ENCODE data around the gene KCNK5.

Gene KCNK5

DNA sequence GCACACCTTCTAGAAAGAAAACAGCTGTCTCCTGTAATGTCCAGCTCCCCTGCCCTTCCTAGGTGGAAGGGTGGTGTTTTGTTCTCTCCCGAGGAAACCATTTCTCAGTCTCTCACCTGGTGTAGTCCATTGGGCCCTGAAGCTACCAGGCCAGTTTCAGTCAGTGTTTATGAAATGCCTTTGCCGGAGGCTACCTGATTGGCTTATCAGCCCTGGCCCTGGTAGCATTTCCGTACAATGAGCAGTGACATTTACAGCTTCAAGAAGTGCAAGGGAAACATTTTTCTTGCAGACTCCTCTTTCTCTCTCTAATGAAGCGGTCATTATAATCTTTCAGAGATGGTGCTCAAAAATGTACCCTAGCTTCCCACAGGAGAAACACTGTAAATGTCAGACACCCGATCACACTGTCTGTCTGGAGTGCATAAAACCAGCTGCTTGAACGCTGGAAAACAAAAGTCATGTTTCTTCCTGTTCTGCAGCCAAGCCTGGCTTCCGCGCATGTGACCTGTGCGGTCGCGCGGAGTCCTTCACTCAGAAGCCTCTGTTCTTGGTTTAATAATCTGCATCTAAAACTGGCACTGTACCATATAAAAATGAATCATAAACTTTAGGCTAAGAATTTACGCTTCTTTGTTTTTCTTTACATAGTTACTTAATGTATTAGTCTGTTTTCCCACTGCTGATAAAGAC is 85.9 kb downstream of the KCNK5 start:
- no peak for TF ChIP-seq MYC (IDR thresholded peaks at IDR 0.05; ENCODE audit: low read depth, low read length)
- TF ChIP-seq, protein P1, sequence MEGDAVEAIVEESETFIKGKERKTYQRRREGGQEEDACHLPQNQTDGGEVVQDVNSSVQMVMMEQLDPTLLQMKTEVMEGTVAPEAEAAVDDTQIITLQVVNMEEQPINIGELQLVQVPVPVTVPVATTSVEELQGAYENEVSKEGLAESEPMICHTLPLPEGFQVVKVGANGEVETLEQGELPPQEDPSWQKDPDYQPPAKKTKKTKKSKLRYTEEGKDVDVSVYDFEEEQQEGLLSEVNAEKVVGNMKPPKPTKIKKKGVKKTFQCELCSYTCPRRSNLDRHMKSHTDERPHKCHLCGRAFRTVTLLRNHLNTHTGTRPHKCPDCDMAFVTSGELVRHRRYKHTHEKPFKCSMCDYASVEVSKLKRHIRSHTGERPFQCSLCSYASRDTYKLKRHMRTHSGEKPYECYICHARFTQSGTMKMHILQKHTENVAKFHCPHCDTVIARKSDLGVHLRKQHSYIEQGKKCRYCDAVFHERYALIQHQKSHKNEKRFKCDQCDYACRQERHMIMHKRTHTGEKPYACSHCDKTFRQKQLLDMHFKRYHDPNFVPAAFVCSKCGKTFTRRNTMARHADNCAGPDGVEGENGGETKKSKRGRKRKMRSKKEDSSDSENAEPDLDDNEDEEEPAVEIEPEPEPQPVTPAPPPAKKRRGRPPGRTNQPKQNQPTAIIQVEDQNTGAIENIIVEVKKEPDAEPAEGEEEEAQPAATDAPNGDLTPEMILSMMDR (IDR thresholded peaks at IDR 0.05; ENCODE audit: low read depth, low read length) = no peak
- TF ChIP-seq, protein P2, sequence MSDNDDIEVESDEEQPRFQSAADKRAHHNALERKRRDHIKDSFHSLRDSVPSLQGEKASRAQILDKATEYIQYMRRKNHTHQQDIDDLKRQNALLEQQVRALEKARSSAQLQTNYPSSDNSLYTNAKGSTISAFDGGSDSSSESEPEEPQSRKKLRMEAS (IDR thresholded peaks at IDR 0.05; ENCODE audit: low read depth, low read length) = no peak
- no peak for TF ChIP-seq POLR2A (IDR thresholded peaks at IDR 0.05; ENCODE audit: extremely low read depth, insufficient read length)
- no peak for DNase-seq (ENCODE audit: low read depth)
- H3K4me3 ChIP-seq (ENCODE audit: low read depth, low read length) = no peak overlapping the region

GRCh38 chr6:39140556-39141167 is 88.6 kb downstream of the KCNK5 start:
- TF ChIP-seq POLR2A (IDR thresholded peaks at IDR 0.05; ENCODE audit: extremely low read depth, insufficient read length) (no peak), MYC (IDR thresholded peaks at IDR 0.05; ENCODE audit: low read depth, low read length) (no peak)
- TF ChIP-seq, protein P1 (IDR thresholded peaks at IDR 0.05; ENCODE audit: low read depth, low read length) = no peak
- TF ChIP-seq, protein P2 (IDR thresholded peaks at IDR 0.05; ENCODE audit: low read depth, low read length) = no peak
- no peak overlapping the region for H3K4me3 ChIP-seq (ENCODE audit: low read depth, low read length)
- no peak for DNase-seq (ENCODE audit: low read depth)

Data from NB4 (cell line).